GM12891 (cell line): ENCODE data around the gene C11orf65.
A peak's percentile ranks its signal among the peaks of the same experiment; 100 is the strongest.

Experiments
- DNase-seq: peaks from one replicate; pipeline ENCODE4 v3.0.0; 2011; ENCODE audit warnings: low spot score; ENCODE audit not compliant: insufficient read length
- FAIRE-seq: peaks from 2 replicates; lab custom pipeline; 2011; peaks lifted over from hg19 to GRCh38; lab: Jason Lieb, UNC
- PAX5 ChIP-seq: IDR thresholded peaks from 2 replicates; pipeline ENCODE4 v1.6.1; 2011; ENCODE audit warnings: low read length, moderate library complexity, mild to moderate bottlenecking; ENCODE audit not compliant: insufficient read depth, severe bottlenecking
- POLR2A ChIP-seq: IDR thresholded peaks from 2 replicates; pipeline ENCODE4 v1.6.1; 2011; ENCODE audit warnings: low read depth, low read length, control low read depth
- POLR2AphosphoS5 ChIP-seq: IDR thresholded peaks from 2 replicates; pipeline ENCODE4 v1.6.1; 2011; ENCODE audit warnings: low read depth, low read length, control low read depth
- POU2F2 ChIP-seq: IDR thresholded peaks from 2 replicates; pipeline ENCODE4 v1.6.1; 2011; ENCODE audit warnings: low read depth, mild to moderate bottlenecking, control low read depth, low read length, moderate library complexity
- SPI1 ChIP-seq: IDR thresholded peaks from 2 replicates; pipeline ENCODE4 v1.6.1; 2011; ENCODE audit warnings: low read depth, low read length, control low read depth
- TAF1 ChIP-seq: IDR thresholded peaks from 2 replicates; pipeline ENCODE4 v1.6.1; 2011; ENCODE audit warnings: low read depth, low read length, control low read depth

C11orf65 gene

GRCh38 chr11:108338750-108339149 is 128.6 kb downstream of the C11orf65 start:
- TF ChIP-seq POU2F2 (no peak), SPI1 (no peak), TAF1 (no peak)
- DNase-seq (no peak), FAIRE-seq (peak; percentile 40)

GRCh38 chr11:108333403-108333899 is 133.9 kb downstream of the C11orf65 start:
- no peak for DNase-seq
- no peak for FAIRE-seq
- TF ChIP-seq TAF1 (no peak), POLR2A (no peak), PAX5 (no peak), SPI1 (no peak), POLR2AphosphoS5 (no peak), POU2F2 (no peak)
